PC-3 (cell line): Measurements from ENCODE around the gene CAMTA1. TPM values are rescaled to one million over a fixed set of nuclear protein-coding genes. Genes with fewer than 3 reads are reported as not detected.

Experiments
- ATAC-seq: fragments of 200-7000 bp; cut with Tn5 transposase; 2 replicates; pipeline ENCODE4 v1.9.1; 2020; ENCODE audit warnings: mild to moderate bottlenecking, moderate library complexity
- BruUV-seq: library from RNA; stranded (reverse); fragments of 400-500 nt; replicated peaks from 2 replicates; lab custom pipeline; 2021; lab: Mats Ljungman, UMichigan
- CTCF ChIA-PET: fragments of 300-600 bp; sonication (Branson Sonifier 250); formaldehyde crosslinking; loops from one replicate; lab custom pipeline; 2022; ENCODE audit warnings: antibody characterized with exemption; lab: Charles Lee
- POLR2A ChIA-PET: fragments of 300-600 bp; sonication (Branson Sonifier 250); formaldehyde crosslinking; loops from one replicate; lab custom pipeline; 2022; ENCODE audit warnings: antibody characterized with exemption; ENCODE audit not compliant: unreplicated experiment; lab: Charles Lee
- DNase-seq: peaks from one replicate; pipeline ENCODE4 v3.0.0-alpha.2; 2015
- H2AFZ ChIP-seq: fragments of 300-600 bp; sonication (generic); 2 replicates; pipeline ENCODE4 v1.6.0; 2016; ENCODE audit warnings: antibody characterized with exemption, low read length
- H3F3A ChIP-seq: fragments of 300-600 bp; sonication (generic); one replicate; pipeline ENCODE4 v1.6.0; 2017; ENCODE audit warnings: antibody characterized with exemption, low read length, control low read depth, mild to moderate bottlenecking; ENCODE audit not compliant: unreplicated experiment
- H3K27ac ChIP-seq: fragments of 300-600 bp; sonication (generic); 2 replicates; pipeline ENCODE4 v1.5.1; 2016; ENCODE audit warnings: mild to moderate bottlenecking, low read length
- H3K27me3 ChIP-seq: fragments of 300-600 bp; sonication (generic); 2 replicates; pipeline ENCODE4 v1.6.1; 2016; ENCODE audit warnings: low read length, mixed read lengths
- H3K36me3 ChIP-seq: fragments of 300-600 bp; sonication (generic); 2 replicates; pipeline ENCODE4 v1.6.1; 2016; ENCODE audit warnings: low read depth, mixed run types, low read length, mixed read lengths
- H3K4me1 ChIP-seq: fragments of 300-600 bp; sonication (generic); 2 replicates; pipeline ENCODE4 v1.5.1; 2016; ENCODE audit warnings: low read length; ENCODE audit not compliant: insufficient read depth
- H3K4me2 ChIP-seq: fragments of 300-600 bp; sonication (generic); 2 replicates; pipeline ENCODE4 v1.6.0; 2016; ENCODE audit warnings: low read length
- H3K4me3 ChIP-seq: fragments of 300-600 bp; sonication (generic); 2 replicates; pipeline ENCODE4 v1.5.1; 2016; ENCODE audit warnings: mild to moderate bottlenecking, low read length, mixed read lengths
- H3K79me2 ChIP-seq: fragments of 300-600 bp; sonication (generic); 2 replicates; pipeline ENCODE4 v1.6.1; 2017; ENCODE audit warnings: low read length, mixed read lengths
- H3K9ac ChIP-seq: fragments of 300-600 bp; sonication (generic); 2 replicates; pipeline ENCODE4 v1.6.0; 2016; ENCODE audit warnings: mild to moderate bottlenecking, low read length
- H3K9me2 ChIP-seq: fragments of 300-600 bp; sonication (generic); replicated peaks from 2 replicates; pipeline ENCODE4 v1.6.1; 2016; ENCODE audit warnings: mixed run types, low read length, mixed read lengths
- H3K9me3 ChIP-seq: fragments of 300-600 bp; sonication (generic); 2 replicates; pipeline ENCODE4 v1.6.1; 2016; ENCODE audit warnings: low read length, mixed read lengths
- H4K20me1 ChIP-seq: fragments of 300-600 bp; sonication (generic); 2 replicates; pipeline ENCODE4 v1.6.1; 2016; ENCODE audit warnings: low read length, mixed read lengths
- EZH2 ChIP-seq: fragments of 300-600 bp; sonication (generic); IDR thresholded peaks from one replicate; pipeline ENCODE4 v1.6.1; 2017; ENCODE audit warnings: antibody characterized with exemption, mild to moderate bottlenecking, low read length; ENCODE audit not compliant: unreplicated experiment
- EZH2phosphoT487 ChIP-seq: fragments of 300-600 bp; sonication (generic); IDR thresholded peaks from 2 replicates; pipeline ENCODE4 v1.6.1; 2018; ENCODE audit warnings: mild to moderate bottlenecking, antibody characterized with exemption, low read length, borderline replicate concordance
- intact Hi-C: fragments of 100-400 bp; cut with micrococcal nuclease; formaldehyde crosslinking; loops from 2 replicates; pipeline ENCODE4 v1.9.0; 2023
- total RNA-seq: library from RNA; depleted of rRNA; stranded (reverse); fragments of >200 nt; gene quantifications from 2 replicates; pipeline ENCODE4 v1.2.3, GENCODE V29; 2014
- TF ChIP-seq, protein P1 (sequence below): fragments of 300-600 bp; sonication (generic); conservative IDR thresholded peaks from 2 replicates; pipeline ENCODE4 v1.5.1; 2017; ENCODE audit warnings: antibody characterized with exemption, low read depth, mild to moderate bottlenecking, low read length

CAMTA1 gene
- total RNA-seq, 1 experiment from 2014 or later: 40.8 TPM

GRCh38 chr1:7198664-7199063, 413.4 kb downstream of the CAMTA1 start:
- Histone ChIP-seq H3F3A (no peaks in the 10 kb centered on the region), H4K20me1 (no peaks in the 10 kb centered on the region), H3K4me2 (no peak overlapping the region), H3K27me3 (peaks cover 87% of the 10 kb centered on the region), H3K27ac (no peak overlapping the region), H3K4me1 (no peaks in the 10 kb centered on the region), H3K9ac (no peak overlapping the region), H3K9me2 (no peaks in the 10 kb centered on the region), H2AFZ (no peak overlapping the region), H3K79me2 (no peaks in the 10 kb centered on the region), H3K9me3 (no peaks in the 10 kb centered on the region), H3K4me3 (no peak overlapping the region), H3K36me3 (no peaks in the 10 kb centered on the region)
- DNase-seq: no peak
- intact Hi-C loops: no loop called here
- BruUV-seq: no TSS peak
- TF ChIP-seq, protein P1, sequence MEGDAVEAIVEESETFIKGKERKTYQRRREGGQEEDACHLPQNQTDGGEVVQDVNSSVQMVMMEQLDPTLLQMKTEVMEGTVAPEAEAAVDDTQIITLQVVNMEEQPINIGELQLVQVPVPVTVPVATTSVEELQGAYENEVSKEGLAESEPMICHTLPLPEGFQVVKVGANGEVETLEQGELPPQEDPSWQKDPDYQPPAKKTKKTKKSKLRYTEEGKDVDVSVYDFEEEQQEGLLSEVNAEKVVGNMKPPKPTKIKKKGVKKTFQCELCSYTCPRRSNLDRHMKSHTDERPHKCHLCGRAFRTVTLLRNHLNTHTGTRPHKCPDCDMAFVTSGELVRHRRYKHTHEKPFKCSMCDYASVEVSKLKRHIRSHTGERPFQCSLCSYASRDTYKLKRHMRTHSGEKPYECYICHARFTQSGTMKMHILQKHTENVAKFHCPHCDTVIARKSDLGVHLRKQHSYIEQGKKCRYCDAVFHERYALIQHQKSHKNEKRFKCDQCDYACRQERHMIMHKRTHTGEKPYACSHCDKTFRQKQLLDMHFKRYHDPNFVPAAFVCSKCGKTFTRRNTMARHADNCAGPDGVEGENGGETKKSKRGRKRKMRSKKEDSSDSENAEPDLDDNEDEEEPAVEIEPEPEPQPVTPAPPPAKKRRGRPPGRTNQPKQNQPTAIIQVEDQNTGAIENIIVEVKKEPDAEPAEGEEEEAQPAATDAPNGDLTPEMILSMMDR: no peak
- TF ChIP-seq EZH2 (no peak), EZH2phosphoT487 (no peak)
- ATAC-seq: no peak
- POLR2A ChIA-PET: no interaction called here
- CTCF ChIA-PET: no interaction called here

DNA sequence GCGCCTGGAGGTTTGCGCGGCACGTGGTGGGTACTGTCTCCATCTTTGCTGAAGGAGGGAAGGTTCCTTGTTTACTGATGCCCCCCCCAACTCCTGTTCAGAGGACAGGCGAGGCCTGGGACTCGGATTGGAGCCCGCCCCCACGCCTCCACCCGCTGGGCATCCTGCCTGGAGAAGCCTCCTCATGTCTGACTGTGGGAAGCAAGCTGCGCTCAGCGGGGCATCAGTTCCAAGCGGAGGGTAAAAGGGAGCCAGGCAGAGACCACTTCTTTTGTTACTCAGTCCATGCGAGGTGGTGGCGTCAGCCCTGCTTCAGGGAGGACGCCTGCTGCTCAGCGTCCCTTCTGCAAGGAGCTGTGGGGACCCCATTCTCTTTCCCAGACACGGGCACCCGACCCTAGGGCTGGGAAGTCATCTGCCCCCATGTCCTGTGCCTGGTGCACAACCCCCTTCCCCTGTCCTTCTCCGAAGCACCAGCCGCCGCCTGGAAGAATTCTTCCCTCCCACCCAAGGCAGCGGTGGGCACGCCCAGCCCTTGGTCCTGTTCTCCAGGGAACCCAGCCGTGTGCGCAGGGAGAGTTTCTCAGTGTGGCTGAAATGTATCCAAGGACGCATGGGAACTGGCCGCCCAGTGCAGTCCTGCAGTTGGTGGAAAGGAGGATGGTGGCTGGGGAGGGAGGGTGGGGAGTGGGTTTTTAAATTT, 414.0 kb downstream of the CAMTA1 start:
- Histone ChIP-seq H3K27ac (no peak overlapping the region), H4K20me1 (no peaks in the 10 kb centered on the region), H3K79me2 (no peaks in the 10 kb centered on the region), H3K4me2 (no peak overlapping the region), H3K9me3 (no peaks in the 10 kb centered on the region), H3K27me3 (peaks cover 85% of the 10 kb centered on the region), H3K4me1 (no peaks in the 10 kb centered on the region), H2AFZ (no peak overlapping the region), H3F3A (no peaks in the 10 kb centered on the region), H3K9me2 (no peaks in the 10 kb centered on the region), H3K9ac (no peak overlapping the region), H3K4me3 (no peak overlapping the region), H3K36me3 (no peaks in the 10 kb centered on the region)
- no TSS peak for BruUV-seq
- intact Hi-C loops: no loop called here
- no peak for DNase-seq
- POLR2A ChIA-PET: no interaction called here
- TF ChIP-seq EZH2: no peak
- TF ChIP-seq, protein P1: no peak
- no peak for TF ChIP-seq EZH2phosphoT487
- CTCF ChIA-PET: no interaction called here
- ATAC-seq: no peak
